ENCODE results near the gene NEUROD2. TPM values are rescaled to one million over a fixed set of nuclear protein-coding genes. Genes with fewer than 3 reads are reported as not detected.

NEUROD2 gene
- total RNA-seq, 2 donors from 2014 or later: not detected

GRCh38 chr17:39642291-39643074 lies 34.8 kb upstream of the NEUROD2 start:
- H3K4me3 ChIP-seq: no peak overlapping the region
- no peak overlapping the region for H3K9ac ChIP-seq (ENCODE audit: low read depth in 2 of 2, low read length in 2 of 2)
- peaks cover 16% of the 10 kb centered on the region for H3K4me1 ChIP-seq
- TF ChIP-seq CTCF (IDR thresholded peaks at IDR 0.05): no peak
- no peak for DNase-seq
- no peak overlapping the region for H3K27ac ChIP-seq
- no peaks in the 10 kb centered on the region for H3K9me3 ChIP-seq
- H3K36me3 ChIP-seq: no peaks in the 10 kb centered on the region
- H3K27me3 ChIP-seq: no peaks in the 10 kb centered on the region
- intact Hi-C loops (cut with DNase I): no loop called here

- intact Hi-C loops (cut with DNase I): no loop called here
- TF ChIP-seq CTCF (IDR thresholded peaks at IDR 0.05): no peak
- Histone ChIP-seq H3K4me3 (no peak overlapping the region), H3K36me3 (no peaks in the 10 kb centered on the region), H3K9me3 (no peaks in the 10 kb centered on the region), H3K9ac (ENCODE audit: low read depth in 2 of 2, low read length in 2 of 2) (no peak overlapping the region), H3K27ac (no peak overlapping the region), H3K4me1 (peaks cover 16% of the 10 kb centered on the region), H3K27me3 (no peaks in the 10 kb centered on the region)
- no peak for DNase-seq
Measured at GRCh38 chr17:39641883-39642282, 34.2 kb upstream of the NEUROD2 start.

GRCh38 chr17:39641097-39641496 lies 33.4 kb upstream of the NEUROD2 start:
- no peaks in the 10 kb centered on the region for H3K27me3 ChIP-seq
- TF ChIP-seq CTCF (IDR thresholded peaks at IDR 0.05): no peak
- H3K9me3 ChIP-seq: no peaks in the 10 kb centered on the region
- no peaks in the 10 kb centered on the region for H3K36me3 ChIP-seq
- no peak for DNase-seq
- H3K4me3 ChIP-seq: no peak overlapping the region
- intact Hi-C loops (cut with DNase I): no loop called here
- H3K4me1 ChIP-seq: peaks cover 16% of the 10 kb centered on the region
- H3K27ac ChIP-seq: no peak overlapping the region
- H3K9ac ChIP-seq (ENCODE audit: low read depth in 2 of 2, low read length in 2 of 2): no peak overlapping the region

GRCh38 chr17:39640591-39641031 lies 32.9 kb upstream of the NEUROD2 start:
- Histone ChIP-seq H3K4me3 (no peak overlapping the region), H3K9me3 (no peaks in the 10 kb centered on the region), H3K9ac (ENCODE audit: low read depth in 2 of 2, low read length in 2 of 2) (no peak overlapping the region), H3K4me1 (peaks cover 16% of the 10 kb centered on the region), H3K27me3 (no peaks in the 10 kb centered on the region), H3K36me3 (no peaks in the 10 kb centered on the region), H3K27ac (no peak overlapping the region)
- no peak for TF ChIP-seq CTCF (IDR thresholded peaks at IDR 0.05)
- DNase-seq: no peak
- intact Hi-C loops (cut with DNase I): no loop called here

GRCh38 chr17:39639566-39640458 lies 32.1 kb upstream of the NEUROD2 start:
- intact Hi-C loops (cut with DNase I): no loop called here
- Histone ChIP-seq H3K9me3 (no peaks in the 10 kb centered on the region), H3K9ac (ENCODE audit: low read depth in 2 of 2, low read length in 2 of 2) (no peak overlapping the region), H3K27ac (no peak overlapping the region), H3K27me3 (no peaks in the 10 kb centered on the region), H3K4me1 (peaks cover 17% of the 10 kb centered on the region), H3K4me3 (no peak overlapping the region), H3K36me3 (no peaks in the 10 kb centered on the region)
- TF ChIP-seq CTCF (IDR thresholded peaks at IDR 0.05): no peak
- no peak for DNase-seq

Data from colonic mucosa (tissue), 4 donors.